ENCODE data around the gene CORO2A. TPM values are rescaled to one million over a fixed set of nuclear protein-coding genes. Genes with fewer than 3 reads are reported as not detected.
A peak's percentile ranks its signal among the peaks of the same experiment; 100 is the strongest.

The CORO2A gene
- total and polyA plus RNA-seq, 2 of the 13 experiments (the other 11 are each of a cell fraction or from before 2014, with no cell fraction given): 14.4 to 15.3 TPM

DNA sequence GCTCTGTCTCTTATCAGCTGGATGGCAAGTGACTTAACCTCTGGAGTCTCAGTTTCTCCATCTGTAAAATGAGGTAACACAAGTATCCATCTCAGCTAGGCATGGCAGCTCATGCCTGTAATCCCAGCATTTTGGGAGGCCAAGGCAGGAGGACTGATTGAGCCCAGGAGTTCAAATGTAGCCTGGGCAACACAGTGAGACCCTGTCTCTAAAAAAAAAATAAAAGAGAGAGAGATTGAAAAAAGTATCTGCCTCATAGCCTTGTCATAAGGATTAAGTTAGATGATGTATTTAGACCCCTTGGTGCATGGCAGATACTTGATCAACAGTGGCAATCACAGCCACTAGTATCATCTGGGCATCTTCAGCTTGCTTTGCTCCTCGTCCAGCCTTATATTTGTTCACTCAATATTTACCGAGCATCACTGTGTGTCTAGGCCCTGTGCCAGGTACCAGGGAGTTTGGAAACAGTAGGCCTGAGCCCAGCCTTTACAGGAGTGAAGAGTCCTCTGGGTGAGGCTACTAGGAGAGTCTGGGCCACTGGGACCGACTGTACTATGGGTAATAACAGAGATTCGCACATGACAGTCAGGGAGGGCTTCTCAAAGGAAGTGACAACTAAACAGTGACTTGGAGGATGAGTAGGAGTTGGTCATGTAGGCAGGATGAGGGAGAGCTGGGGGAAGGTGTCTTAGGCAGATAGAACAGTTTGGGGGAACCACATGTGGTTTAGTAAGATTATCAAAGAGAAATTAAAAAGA is 34.2 kb downstream of the CORO2A start (continued):
- TF ChIP-seq ZNF558 (CRISPR knock-in tag; IDR thresholded peaks at IDR 0.05; ENCODE audit: borderline replicate concordance) (no peak), NR2C2 (CRISPR knock-in tag; IDR thresholded peaks at IDR 0.05; ENCODE audit: borderline replicate concordance) (peak; percentile 24; the same call in 1 of the 2 replicates), SOX5 (CRISPR knock-in tag; IDR thresholded peaks at IDR 0.05; ENCODE audit: borderline replicate concordance) (peak; percentile 28; the same call in 1 of the 2 replicates), ZNF10 (CRISPR knock-in tag; IDR thresholded peaks at IDR 0.05; ENCODE audit: borderline replicate concordance, low read depth) (no peak), ZNF746 (CRISPR knock-in tag; IDR thresholded peaks at IDR 0.05) (no peak), ELF1 (CRISPR knock-in tag; IDR thresholded peaks at IDR 0.05) (0 out of 2 replicates have a peak, but pooled peaks have one; percentile 33), HNRNPH1 (optimal IDR thresholded peaks at IDR 0.05; ENCODE audit: low read depth, low read length) (no peak), MXD4 (CRISPR knock-in tag; IDR thresholded peaks at IDR 0.05) (no peak), ZNF335 (CRISPR knock-in tag; IDR thresholded peaks at IDR 0.05) (0 out of 2 replicates have a peak, but pooled peaks have one; percentile 37), ZNF329 (CRISPR knock-in tag; IDR thresholded peaks at IDR 0.05; ENCODE audit: low read depth) (no peak), ZMYM3 (CRISPR knock-in tag; IDR thresholded peaks at IDR 0.05) (0 out of 2 replicates have a peak, but pooled peaks have one; percentile 46), PHF8 (CRISPR knock-in tag; IDR thresholded peaks at IDR 0.05) (peak; percentile 39; the same call in 1 of the 2 replicates), CREB1 (IDR thresholded peaks at IDR 0.05) (no peak), CREB1 (CRISPR knock-in tag; IDR thresholded peaks at IDR 0.05) (0 out of 2 replicates have a peak, but pooled peaks have one; percentile 30), NR2F6 (IDR thresholded peaks at IDR 0.05) (peak; percentile 32; the same call in 1 of the 2 replicates), NR2F6 (CRISPR knock-in tag; IDR thresholded peaks at IDR 0.05) (peak; percentile 53; the same call in 1 of the 2 replicates), STAT5B (CRISPR knock-in tag; IDR thresholded peaks at IDR 0.05) (no peak), TOE1 (CRISPR knock-in tag; IDR thresholded peaks at IDR 0.05) (no peak), TBP (CRISPR knock-in tag; IDR thresholded peaks at IDR 0.05) (no peak), ZNF121 (CRISPR knock-in tag; IDR thresholded peaks at IDR 0.05) (peak; percentile 92), ZNF790 (CRISPR knock-in tag; IDR thresholded peaks at IDR 0.05; ENCODE audit: borderline replicate concordance) (no peak)
- TF ChIP-seq, protein P1, sequence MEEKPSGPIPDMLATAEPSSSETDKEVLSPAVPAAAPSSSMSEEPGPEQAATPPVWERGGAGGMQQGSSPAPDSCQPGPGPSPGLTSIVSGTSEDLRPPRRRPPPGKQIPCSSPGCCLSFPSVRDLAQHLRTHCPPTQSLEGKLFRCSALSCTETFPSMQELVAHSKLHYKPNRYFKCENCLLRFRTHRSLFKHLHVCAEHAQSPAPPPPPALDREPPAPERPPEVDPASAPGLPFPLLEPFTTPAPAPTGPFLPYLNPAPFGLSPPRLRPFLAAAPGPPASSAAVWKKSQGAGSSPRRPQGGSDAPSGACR (CRISPR knock-in tag; IDR thresholded peaks at IDR 0.05): no peak
- TF ChIP-seq, protein P2, sequence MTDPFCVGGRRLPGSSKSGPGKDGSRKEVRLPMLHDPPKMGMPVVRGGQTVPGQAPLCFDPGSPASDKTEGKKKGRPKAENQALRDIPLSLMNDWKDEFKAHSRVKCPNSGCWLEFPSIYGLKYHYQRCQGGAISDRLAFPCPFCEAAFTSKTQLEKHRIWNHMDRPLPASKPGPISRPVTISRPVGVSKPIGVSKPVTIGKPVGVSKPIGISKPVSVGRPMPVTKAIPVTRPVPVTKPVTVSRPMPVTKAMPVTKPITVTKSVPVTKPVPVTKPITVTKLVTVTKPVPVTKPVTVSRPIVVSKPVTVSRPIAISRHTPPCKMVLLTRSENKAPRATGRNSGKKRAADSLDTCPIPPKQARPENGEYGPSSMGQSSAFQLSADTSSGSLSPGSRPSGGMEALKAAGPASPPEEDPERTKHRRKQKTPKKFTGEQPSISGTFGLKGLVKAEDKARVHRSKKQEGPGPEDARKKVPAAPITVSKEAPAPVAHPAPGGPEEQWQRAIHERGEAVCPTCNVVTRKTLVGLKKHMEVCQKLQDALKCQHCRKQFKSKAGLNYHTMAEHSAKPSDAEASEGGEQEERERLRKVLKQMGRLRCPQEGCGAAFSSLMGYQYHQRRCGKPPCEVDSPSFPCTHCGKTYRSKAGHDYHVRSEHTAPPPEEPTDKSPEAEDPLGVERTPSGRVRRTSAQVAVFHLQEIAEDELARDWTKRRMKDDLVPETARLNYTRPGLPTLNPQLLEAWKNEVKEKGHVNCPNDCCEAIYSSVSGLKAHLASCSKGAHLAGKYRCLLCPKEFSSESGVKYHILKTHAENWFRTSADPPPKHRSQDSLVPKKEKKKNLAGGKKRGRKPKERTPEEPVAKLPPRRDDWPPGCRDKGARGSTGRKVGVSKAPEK (CRISPR knock-in tag; IDR thresholded peaks at IDR 0.05; ENCODE audit: borderline replicate concordance): no peak
- TF ChIP-seq, protein P3, sequence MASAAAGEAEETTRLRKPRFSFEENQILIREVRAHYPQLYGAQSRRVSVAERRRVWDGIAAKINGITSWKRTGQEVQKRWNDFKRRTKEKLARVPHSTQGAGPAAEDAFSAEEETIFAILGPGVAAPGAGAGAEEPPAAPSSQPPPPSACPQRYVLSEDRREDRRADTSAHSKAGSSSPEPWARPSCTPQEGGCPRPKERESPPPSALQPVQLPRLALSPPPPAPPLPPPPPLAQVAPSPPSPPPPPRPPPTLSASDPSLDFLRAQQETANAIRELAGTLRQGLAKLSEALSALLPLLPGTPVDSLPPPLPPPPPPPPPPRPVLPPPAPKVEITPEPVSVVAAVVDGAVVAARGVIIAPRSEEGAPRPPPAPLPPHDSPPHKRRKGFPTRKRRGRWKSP (CRISPR knock-in tag; IDR thresholded peaks at IDR 0.05): no peak
- TF ChIP-seq, protein P4, sequence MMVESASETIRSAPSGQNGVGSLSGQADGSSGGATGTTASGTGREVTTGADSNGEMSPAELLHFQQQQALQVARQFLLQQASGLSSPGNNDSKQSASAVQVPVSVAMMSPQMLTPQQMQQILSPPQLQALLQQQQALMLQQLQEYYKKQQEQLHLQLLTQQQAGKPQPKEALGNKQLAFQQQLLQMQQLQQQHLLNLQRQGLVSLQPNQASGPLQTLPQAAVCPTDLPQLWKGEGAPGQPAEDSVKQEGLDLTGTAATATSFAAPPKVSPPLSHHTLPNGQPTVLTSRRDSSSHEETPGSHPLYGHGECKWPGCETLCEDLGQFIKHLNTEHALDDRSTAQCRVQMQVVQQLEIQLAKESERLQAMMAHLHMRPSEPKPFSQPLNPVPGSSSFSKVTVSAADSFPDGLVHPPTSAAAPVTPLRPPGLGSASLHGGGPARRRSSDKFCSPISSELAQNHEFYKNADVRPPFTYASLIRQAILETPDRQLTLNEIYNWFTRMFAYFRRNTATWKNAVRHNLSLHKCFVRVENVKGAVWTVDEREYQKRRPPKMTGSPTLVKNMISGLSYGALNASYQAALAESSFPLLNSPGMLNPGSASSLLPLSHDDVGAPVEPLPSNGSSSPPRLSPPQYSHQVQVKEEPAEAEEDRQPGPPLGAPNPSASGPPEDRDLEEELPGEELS (CRISPR knock-in tag; IDR thresholded peaks at IDR 0.05): peak; percentile 59; the same call in 1 of the 2 replicates

All from HepG2 (cell line).